HL-60 (cell line): ENCODE data around the gene IDH3A.

Experiments used
- CTCF ChIP-seq: IDR thresholded peaks from one replicate; pipeline ENCODE4 v1.5.1; 2011; ENCODE audit warnings: low read length, control low read depth, inconsistent platforms; ENCODE audit not compliant: insufficient read depth
- GABPA ChIP-seq: IDR thresholded peaks from 2 replicates; pipeline ENCODE4 v1.6.1; 2012; ENCODE audit warnings: low read depth
- POLR2AphosphoS5 ChIP-seq: IDR thresholded peaks from 2 replicates; pipeline ENCODE4 v1.6.1; 2012; ENCODE audit warnings: low read depth
- REST ChIP-seq: IDR thresholded peaks from 2 replicates; pipeline ENCODE4 v1.6.1; 2012; ENCODE audit warnings: low read depth; ENCODE audit not compliant: insufficient replicate concordance

GRCh38 chr15:78101423-78102105, 47.6 kb upstream of the IDH3A start:
- TF ChIP-seq CTCF (no peak), POLR2AphosphoS5 (no peak), REST (no peak), GABPA (no peak)
